Neural cell (in vitro differentiated cells): ENCODE measurements around the gene ZNRF4.

Source experiments
- EP300 ChIP-seq: fragments of 450-650 bp; conservative IDR thresholded peaks from 2 replicates; pipeline ENCODE4 v1.6.1; 2014; ENCODE audit warnings: antibody characterized with exemption, mild to moderate bottlenecking, moderate library complexity; ENCODE audit not compliant: poor library complexity, severe bottlenecking
- EZH2 ChIP-seq: fragments of 200-600, 300-800 bp; shearing (Covaris generic), sonication (generic); IDR thresholded peaks from 2 replicates; pipeline ENCODE4 v1.6.1; 2014; ENCODE audit warnings: antibody characterized with exemption, low read length, borderline replicate concordance, mild to moderate bottlenecking; ENCODE audit not compliant: insufficient read depth, poor library complexity, severe bottlenecking
- MXI1 ChIP-seq: fragments of 450-650 bp; conservative IDR thresholded peaks from 2 replicates; pipeline ENCODE4 v1.6.1; 2014; ENCODE audit warnings: antibody characterized with exemption, mild to moderate bottlenecking; ENCODE audit not compliant: poor library complexity, severe bottlenecking
- POLR2AphosphoS5 ChIP-seq: IDR thresholded peaks from 2 replicates; pipeline ENCODE4 v1.6.1; 2012
- RAD21 ChIP-seq: fragments of 450-650 bp; conservative IDR thresholded peaks from 2 replicates; pipeline ENCODE4 v1.6.1; 2014; ENCODE audit warnings: antibody characterized with exemption, mild to moderate bottlenecking, moderate library complexity
- REST ChIP-seq: IDR thresholded peaks from 2 replicates; pipeline ENCODE4 v1.6.1; 2012; ENCODE audit warnings: borderline replicate concordance
- SMC3 ChIP-seq: fragments of 450-650 bp; conservative IDR thresholded peaks from 2 replicates; pipeline ENCODE4 v1.6.1; 2014; ENCODE audit warnings: antibody characterized with exemption, mild to moderate bottlenecking, moderate library complexity; ENCODE audit not compliant: poor library complexity
- TAF1 ChIP-seq: IDR thresholded peaks from 2 replicates; pipeline ENCODE4 v1.6.1; 2012; ENCODE audit warnings: low read depth
- TF ChIP-seq, protein P1 (sequence below): fragments of 450-650 bp; IDR thresholded peaks from 2 replicates; pipeline ENCODE4 v1.5.1; 2014; ENCODE audit warnings: antibody characterized with exemption, mild to moderate bottlenecking, moderate library complexity; ENCODE audit not compliant: poor library complexity, severe bottlenecking

DNA sequence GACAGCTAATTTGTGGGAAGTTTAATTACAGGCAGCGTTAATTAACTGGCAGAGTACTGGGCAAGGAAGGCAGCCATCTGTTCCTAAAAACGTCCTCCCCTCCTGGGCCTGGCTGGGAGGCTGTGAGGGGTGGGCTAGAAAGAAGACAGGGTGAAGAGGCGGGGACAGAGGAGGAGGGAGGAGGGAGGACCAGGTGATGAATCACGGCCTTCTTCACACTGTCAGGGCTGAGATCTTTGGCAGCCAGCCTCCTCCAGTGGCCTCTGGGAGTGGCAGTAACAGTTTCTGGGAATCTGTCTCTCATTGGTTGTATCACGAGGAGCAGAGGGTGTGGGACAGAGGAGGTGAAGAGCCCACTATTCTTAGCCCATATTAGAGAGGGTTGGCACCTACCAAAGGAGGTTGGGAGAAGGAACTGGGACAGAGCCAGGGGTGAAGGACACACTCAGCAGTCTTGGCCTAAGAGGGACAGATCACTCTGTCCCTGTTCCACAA, 9.6 kb upstream of the ZNRF4 start:
- TF ChIP-seq EZH2 (no peak), EP300 (no peak), TAF1 (no peak), RAD21 (no peak), REST (no peak), MXI1 (no peak), SMC3 (no peak), POLR2AphosphoS5 (no peak)
- TF ChIP-seq, protein P1, sequence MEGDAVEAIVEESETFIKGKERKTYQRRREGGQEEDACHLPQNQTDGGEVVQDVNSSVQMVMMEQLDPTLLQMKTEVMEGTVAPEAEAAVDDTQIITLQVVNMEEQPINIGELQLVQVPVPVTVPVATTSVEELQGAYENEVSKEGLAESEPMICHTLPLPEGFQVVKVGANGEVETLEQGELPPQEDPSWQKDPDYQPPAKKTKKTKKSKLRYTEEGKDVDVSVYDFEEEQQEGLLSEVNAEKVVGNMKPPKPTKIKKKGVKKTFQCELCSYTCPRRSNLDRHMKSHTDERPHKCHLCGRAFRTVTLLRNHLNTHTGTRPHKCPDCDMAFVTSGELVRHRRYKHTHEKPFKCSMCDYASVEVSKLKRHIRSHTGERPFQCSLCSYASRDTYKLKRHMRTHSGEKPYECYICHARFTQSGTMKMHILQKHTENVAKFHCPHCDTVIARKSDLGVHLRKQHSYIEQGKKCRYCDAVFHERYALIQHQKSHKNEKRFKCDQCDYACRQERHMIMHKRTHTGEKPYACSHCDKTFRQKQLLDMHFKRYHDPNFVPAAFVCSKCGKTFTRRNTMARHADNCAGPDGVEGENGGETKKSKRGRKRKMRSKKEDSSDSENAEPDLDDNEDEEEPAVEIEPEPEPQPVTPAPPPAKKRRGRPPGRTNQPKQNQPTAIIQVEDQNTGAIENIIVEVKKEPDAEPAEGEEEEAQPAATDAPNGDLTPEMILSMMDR, result no peak
